Suprapubic skin (tissue), 4 donors: ENCODE results near the gene NUP210L. TPM values are rescaled to one million over a fixed set of nuclear protein-coding genes. Genes with fewer than 3 reads are reported as not detected.
"Not testable (repeated sequence)": the region's sequence is repeated elsewhere in the genome, so short reads cannot be mapped to it uniquely, and the experiment has no call there.

Experiments
- DNase-seq, 2 donors: peaks; one replicate each; pipeline ENCODE4 v3.0.0-alpha.2; 2019; ENCODE audit warnings: low spot score in 2 of 2
- H3K27ac ChIP-seq: fragments of 200-600 bp; sonication (generic); one replicate; pipeline ENCODE4 v1.5.1; 2019
- H3K27me3 ChIP-seq: fragments of 200-600 bp; sonication (generic); one replicate; pipeline ENCODE4 v1.5.1; 2019
- H3K36me3 ChIP-seq: fragments of 200-600 bp; sonication (generic); one replicate; pipeline ENCODE4 v1.5.1; 2019
- H3K4me1 ChIP-seq: fragments of 200-600 bp; sonication (generic); one replicate; pipeline ENCODE4 v1.5.1; 2019
- H3K4me3 ChIP-seq: fragments of 200-600 bp; sonication (generic); one replicate; pipeline ENCODE4 v1.5.1; 2019; ENCODE audit warnings: mild to moderate bottlenecking
- H3K9me3 ChIP-seq: fragments of 200-600 bp; sonication (generic); one replicate; pipeline ENCODE4 v1.5.1; 2019
- EP300 ChIP-seq: sonication (generic); formaldehyde crosslinking; IDR thresholded peaks from one replicate; pipeline ENCODE4 v1.6.1; 2017; ENCODE audit warnings: antibody characterized with exemption
- POLR2A ChIP-seq, 2 donors: fragments of 450-650 bp; IDR thresholded peaks; one replicate each; pipeline ENCODE4 v1.6.1; 2017; ENCODE audit warnings: antibody characterized with exemption in 2 of 2, mild to moderate bottlenecking in 2 of 2, moderate library complexity in 2 of 2
- POLR2AphosphoS5 ChIP-seq, 3 donors: sonication (generic); formaldehyde crosslinking; IDR thresholded peaks; one replicate each; pipeline ENCODE4 v1.6.1; 2017; ENCODE audit warnings: antibody characterized with exemption in 3 of 3
- WGBS: methylation state at CpG from one replicate; pipeline ENCODE4 v1.1.5; 2018; 5-methylcytosine and 5-hydroxymethylcytosine counted together
- total RNA-seq, 4 donors: library from RNA; depleted of rRNA; stranded (reverse); fragments of >200 nt; gene quantifications; one replicate each; pipeline ENCODE4 v1.1.0, GENCODE V29; 2016
- TF ChIP-seq, protein P1 (sequence below), 2 donors: fragments of 200-600 bp in 1 of 2; fragments of 450-650 bp in 1 of 2; sonication (generic) in 1 of 2; IDR thresholded peaks; one replicate each; pipeline ENCODE4 v1.5.1; 2016 to 2019; ENCODE audit warnings: antibody characterized with exemption in 2 of 2, mild to moderate bottlenecking in 1 of 2, moderate library complexity in 1 of 2

The NUP210L gene
- total RNA-seq, 4 donors from 2014 or later = not detected

DNA sequence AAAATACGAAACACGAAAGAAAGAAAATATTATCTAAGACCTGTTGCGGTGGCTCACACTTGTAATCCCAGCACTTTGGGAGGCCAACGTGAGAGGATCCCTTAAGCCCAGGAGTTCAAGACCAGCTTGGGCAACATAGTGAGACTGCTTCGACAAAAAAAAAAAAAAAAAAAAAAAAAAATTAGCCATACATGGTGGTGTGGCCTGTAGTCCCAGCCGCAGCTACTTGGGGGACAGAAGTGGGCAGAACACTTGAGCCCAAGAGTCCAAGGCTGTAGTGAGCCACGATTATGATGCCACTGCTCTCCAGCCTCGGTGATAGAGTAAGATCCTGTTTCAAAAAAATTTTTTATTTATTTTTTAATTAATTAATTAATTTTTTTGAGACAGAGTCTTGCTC, 167.3 kb downstream of the NUP210L start:
- no peaks in the 10 kb centered on the region for H3K27me3 ChIP-seq
- no peak for DNase-seq
- H3K27ac ChIP-seq = no peak overlapping the region
- WGBS = 90% methylated on average over 8 of the region's 8 CpGs
- H3K36me3 ChIP-seq = peaks cover 11% of the 10 kb centered on the region
- H3K4me3 ChIP-seq = no peak overlapping the region
- H3K4me1 ChIP-seq = peaks cover 49% of the 10 kb centered on the region
- no peaks in the 10 kb centered on the region for H3K9me3 ChIP-seq
- TF ChIP-seq, protein P1, sequence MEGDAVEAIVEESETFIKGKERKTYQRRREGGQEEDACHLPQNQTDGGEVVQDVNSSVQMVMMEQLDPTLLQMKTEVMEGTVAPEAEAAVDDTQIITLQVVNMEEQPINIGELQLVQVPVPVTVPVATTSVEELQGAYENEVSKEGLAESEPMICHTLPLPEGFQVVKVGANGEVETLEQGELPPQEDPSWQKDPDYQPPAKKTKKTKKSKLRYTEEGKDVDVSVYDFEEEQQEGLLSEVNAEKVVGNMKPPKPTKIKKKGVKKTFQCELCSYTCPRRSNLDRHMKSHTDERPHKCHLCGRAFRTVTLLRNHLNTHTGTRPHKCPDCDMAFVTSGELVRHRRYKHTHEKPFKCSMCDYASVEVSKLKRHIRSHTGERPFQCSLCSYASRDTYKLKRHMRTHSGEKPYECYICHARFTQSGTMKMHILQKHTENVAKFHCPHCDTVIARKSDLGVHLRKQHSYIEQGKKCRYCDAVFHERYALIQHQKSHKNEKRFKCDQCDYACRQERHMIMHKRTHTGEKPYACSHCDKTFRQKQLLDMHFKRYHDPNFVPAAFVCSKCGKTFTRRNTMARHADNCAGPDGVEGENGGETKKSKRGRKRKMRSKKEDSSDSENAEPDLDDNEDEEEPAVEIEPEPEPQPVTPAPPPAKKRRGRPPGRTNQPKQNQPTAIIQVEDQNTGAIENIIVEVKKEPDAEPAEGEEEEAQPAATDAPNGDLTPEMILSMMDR (IDR thresholded peaks at IDR 0.05) = no peak
- TF ChIP-seq POLR2AphosphoS5 (IDR thresholded peaks at IDR 0.05) (no peak), POLR2A (IDR thresholded peaks at IDR 0.05) (no peak), EP300 (no peak)

DNA sequence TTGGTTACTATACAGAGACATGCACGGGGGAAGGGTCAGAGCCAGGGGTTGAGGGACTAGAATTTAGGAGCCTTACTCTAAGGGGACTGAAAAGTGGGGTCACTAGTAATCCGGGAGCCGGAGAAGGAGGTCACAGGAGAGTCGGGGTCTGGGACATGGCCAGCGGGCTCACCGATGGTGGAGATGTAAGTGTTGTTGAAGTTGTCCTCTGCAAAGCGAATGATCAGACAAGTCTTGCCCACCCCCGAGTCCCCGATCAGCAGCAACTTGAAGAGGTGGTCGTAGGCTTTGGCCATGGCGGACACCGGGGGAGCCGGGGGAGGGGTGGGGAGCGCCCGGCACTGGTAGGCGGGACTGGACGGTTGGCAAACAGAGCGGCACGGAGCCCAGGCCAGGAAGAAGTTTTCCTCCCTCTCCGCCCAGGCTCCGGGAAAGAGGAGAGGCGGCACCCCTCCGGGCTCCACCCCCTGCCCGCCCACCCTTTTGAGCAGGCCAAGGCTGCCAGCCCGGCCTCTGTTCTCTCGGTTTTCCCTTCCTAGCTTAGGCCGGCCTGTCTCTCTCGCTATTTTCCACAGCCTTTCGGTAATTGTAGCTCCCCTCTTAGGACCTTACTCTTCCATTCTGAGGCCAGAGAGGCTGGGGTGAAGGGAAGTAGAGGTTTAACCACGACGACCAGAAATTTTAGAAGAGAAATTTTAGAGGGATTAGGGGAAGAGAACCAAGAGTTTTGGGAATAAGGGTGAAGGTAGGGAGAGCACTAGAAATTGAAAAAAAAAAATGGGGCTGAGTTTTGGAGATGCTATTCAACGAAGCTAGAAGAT, 168.7 kb downstream of the NUP210L start, which contains the start of gene RAB13:
Gene RAB13 (minus strand): TSS at position 399 of the 821 bp plus-strand sequence. CDS start 103 bp downstream, at position 296.
- Histone ChIP-seq H3K27ac (peak within 1 kb of the TSS; percentile 90), H3K4me3 (peak within 1 kb of the TSS; percentile 63), H3K9me3 (no peaks in the 10 kb centered on the region), H3K27me3 (no peaks in the 10 kb centered on the region), H3K36me3 (peaks cover 14% of the 10 kb centered on the region), H3K4me1 (peaks cover 36% of the 10 kb centered on the region)
- TF ChIP-seq EP300 (no peak), POLR2A (IDR thresholded peaks at IDR 0.05) (peak in 1 of 2 donors; percentile 18), POLR2AphosphoS5 (IDR thresholded peaks at IDR 0.05) (no peak)
- TF ChIP-seq, protein P1 (IDR thresholded peaks at IDR 0.05) = no peak
- under 1% methylated on average over 18 of the region's 32 CpGs for WGBS
- peak; percentile 93 for DNase-seq

DNA sequence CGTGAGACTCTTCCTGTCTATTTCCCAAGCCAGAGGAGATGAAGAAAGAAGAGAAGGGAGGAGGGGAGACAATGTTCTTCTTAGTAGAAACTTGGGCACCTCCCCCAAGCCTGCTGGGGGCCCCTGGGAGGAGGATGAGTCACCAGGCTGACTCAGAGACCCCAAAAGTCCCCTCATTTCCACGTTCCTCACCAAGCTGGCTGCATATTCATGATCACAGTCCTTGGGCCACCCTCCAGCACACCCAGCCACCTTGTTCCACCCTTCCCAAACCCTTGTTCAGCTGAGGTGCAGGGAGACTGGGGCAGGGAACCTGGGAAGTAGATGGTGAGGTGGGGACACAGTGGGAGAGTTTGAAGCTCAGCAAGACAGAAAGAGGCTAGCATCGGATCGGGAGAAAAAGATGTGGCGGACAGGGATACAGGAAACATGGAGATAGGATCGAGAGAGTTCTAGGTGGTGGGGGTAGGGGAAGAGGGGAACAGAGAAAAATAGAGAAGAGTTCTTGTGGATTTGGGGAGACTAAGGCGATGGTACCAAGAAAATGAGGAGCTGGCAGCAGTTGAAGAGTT, 169.4 kb downstream of the NUP210L start:
- Histone ChIP-seq H3K4me3 (peak overlapping the region; percentile 63), H3K27me3 (no peaks in the 10 kb centered on the region), H3K4me1 (peaks cover 36% of the 10 kb centered on the region), H3K9me3 (no peaks in the 10 kb centered on the region), H3K36me3 (peaks cover 20% of the 10 kb centered on the region), H3K27ac (peak overlapping the region; percentile 90)
- DNase-seq = peak; percentile 85 to 87
- 10% methylated on average over 7 of the region's 7 CpGs for WGBS
- peak in 1 of 3 donors; percentile 29 for TF ChIP-seq POLR2AphosphoS5 (IDR thresholded peaks at IDR 0.05)
- peak in 1 of 2 donors; percentile 49 for TF ChIP-seq POLR2A (IDR thresholded peaks at IDR 0.05)
- TF ChIP-seq, protein P1 (IDR thresholded peaks at IDR 0.05) = no peak

DNA sequence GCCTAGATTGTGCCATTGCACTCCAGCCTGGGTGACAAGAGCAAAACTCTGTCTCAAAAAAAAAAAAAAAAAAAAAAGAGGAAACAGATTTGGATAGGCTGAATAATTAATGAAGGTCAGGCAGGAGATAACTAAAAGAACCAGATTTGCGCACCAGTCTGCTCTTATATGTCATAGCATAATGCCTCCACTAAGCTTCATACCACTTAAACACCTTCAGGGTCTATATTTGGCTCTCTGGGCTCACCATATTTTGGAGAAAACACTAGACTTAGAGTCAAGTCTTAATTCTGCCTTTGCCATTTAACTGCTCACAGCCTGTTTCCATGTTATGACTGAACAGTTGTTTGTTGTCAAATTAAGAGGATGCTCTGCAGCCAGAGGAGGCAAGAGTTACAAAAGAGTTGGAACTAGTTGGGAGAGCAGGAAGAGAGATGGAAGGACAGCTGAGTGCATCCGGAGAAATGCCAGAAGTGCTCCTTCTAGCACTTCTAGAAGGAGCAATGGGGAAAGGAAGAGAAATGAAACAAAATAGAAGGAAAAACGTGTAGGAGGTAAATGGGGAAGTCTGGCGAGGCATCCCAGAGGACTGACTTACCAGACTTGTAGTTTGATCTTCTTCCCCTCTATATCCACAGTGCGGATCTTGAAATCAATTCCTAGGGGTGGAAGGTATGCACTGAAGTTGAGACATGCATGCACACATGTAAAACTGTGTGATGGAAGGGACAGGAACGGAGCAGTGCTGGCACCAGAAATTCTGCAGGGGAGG, 170.6 kb downstream of the NUP210L start:
- 54% methylated on average over 6 of the region's 6 CpGs for WGBS
- H3K27ac ChIP-seq = peak overlapping the region; percentile 90
- TF ChIP-seq, protein P1 (IDR thresholded peaks at IDR 0.05) = no peak
- TF ChIP-seq EP300 (no peak), POLR2A (IDR thresholded peaks at IDR 0.05) (no peak)

DNA sequence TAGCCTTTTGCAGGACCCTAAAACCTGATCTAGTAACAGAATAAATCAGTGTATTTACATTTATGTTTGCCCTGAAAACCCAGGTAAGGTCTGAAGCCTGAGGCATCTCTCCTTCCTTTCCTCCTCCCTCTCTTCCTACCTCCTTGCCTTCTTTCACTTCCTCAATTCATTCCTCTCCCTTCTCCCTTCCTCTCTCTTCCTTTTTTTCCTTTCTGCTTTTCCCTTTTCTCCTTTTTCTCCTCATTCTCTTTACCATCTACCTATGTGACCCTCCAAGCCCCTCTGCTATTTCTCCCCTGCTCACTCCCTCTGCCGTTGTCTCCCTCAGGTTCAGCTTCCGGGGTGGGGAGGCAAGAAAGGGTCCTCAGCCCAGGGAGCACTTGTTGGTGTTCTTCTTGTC, 173.1 kb downstream of the NUP210L start:
- 82% methylated on average over 2 of the region's 2 CpGs for WGBS

More for the DNA sequence above, 170.6 kb downstream of the NUP210L start:
- H3K4me1 ChIP-seq = peaks cover 29% of the 10 kb centered on the region
- H3K4me3 ChIP-seq = peak overlapping the region; percentile 63
- H3K36me3 ChIP-seq = peaks cover 20% of the 10 kb centered on the region
- no peaks in the 10 kb centered on the region for H3K27me3 ChIP-seq
- H3K9me3 ChIP-seq = no peaks in the 10 kb centered on the region
- no peak for DNase-seq

DNA sequence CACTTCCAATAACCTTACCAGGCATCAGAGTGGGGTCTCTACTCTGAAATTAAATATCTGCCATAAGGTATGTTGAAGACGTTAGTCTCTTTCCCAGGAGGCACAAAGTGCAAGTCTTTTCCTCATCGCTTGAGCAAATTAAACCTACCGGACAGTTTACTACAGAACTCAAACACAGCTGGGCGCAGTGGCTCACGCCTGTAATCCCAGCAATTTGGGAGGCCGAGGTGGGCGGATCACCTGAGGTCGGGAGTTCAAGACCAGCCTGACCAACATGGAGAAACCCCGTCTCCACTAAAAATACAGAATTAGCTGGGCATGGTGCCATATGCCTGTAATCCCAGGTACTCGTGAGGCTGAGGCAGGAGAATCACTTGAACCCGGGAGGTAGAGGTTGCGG, 175.8 kb downstream of the NUP210L start:
- not testable (repeated sequence) for H3K27ac ChIP-seq, H3K27me3 ChIP-seq, H3K9me3 ChIP-seq, H3K4me3 ChIP-seq
- Histone ChIP-seq H3K4me1 (peaks cover 22% of the 10 kb centered on the region), H3K36me3 (peaks cover 31% of the 10 kb centered on the region)
- 93% methylated on average over 12 of the region's 12 CpGs for WGBS
- DNase-seq = peak in 1 of 2 donors; percentile 31

More for the DNA sequence above, 173.1 kb downstream of the NUP210L start:
- H3K27me3 ChIP-seq, DNase-seq, H3K4me3 ChIP-seq, H3K9me3 ChIP-seq, H3K27ac ChIP-seq: not testable (repeated sequence)
- Histone ChIP-seq H3K4me1 (peaks cover 34% of the 10 kb centered on the region), H3K36me3 (peaks cover 20% of the 10 kb centered on the region)
